Measurements from ENCODE around the gene SLC35B2.

DNA sequence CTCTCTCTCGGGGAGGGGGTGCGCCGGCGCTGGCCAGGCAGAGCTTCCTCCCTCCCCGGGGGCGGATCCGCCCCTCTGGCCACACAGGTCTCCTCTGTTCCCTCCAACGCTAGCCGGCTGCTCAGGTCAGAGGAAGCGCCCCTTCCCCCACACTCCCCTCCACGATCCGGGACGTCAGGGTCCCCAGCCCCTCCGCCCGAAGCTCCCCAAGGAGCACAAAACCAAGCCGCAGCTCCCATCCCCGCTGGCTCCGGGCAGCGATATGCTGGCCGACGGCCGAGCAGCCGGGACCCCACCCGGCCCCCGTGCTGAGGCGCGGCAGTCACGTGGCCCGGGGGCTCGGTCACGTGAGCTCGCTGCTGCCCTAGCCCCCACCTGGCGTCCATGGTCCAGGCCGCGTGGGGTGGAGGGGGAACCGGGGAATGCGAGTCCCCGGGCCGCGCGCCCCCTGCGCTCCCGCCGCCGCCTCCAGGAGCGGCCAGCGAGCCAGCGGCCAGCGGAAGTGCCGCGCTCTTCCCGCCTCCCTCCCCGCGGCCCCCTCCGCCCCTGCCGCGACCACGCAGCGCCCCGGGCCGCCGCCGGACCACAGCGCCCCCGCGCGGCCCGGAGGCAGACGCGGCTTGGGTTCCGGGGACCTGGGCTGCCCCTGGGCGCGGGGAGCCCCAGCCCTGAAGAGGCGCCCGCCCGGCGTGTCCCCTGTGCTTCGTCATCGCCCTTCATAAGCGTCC is at the start of gene SLC35B2:
- TF ChIP-seq GATA2 (IDR thresholded peaks at IDR 0.05; ENCODE audit: low read depth, low read length), result no peak
- TF ChIP-seq GATA3 (IDR thresholded peaks at IDR 0.05; ENCODE audit: low read depth, low read length), result no peak
